Measurements from ENCODE around the gene SRMS.

Gene SRMS

GRCh38 chr20:63586797-63587196, 39.2 kb upstream of the SRMS start:
- no peak for DNase-seq
- TF ChIP-seq GATA1 (IDR thresholded peaks at IDR 0.05; ENCODE audit: low read depth, low read length) (no peak), POLR2A (IDR thresholded peaks at IDR 0.05; ENCODE audit: low read length) (no peak)

GRCh38 chr20:63585616-63586565, 38.3 kb upstream of the SRMS start:
- DNase-seq: no peak
- TF ChIP-seq POLR2A (IDR thresholded peaks at IDR 0.05; ENCODE audit: low read length) (no peak), GATA1 (IDR thresholded peaks at IDR 0.05; ENCODE audit: low read depth, low read length) (no peak)

- no peak for DNase-seq
- TF ChIP-seq GATA1 (IDR thresholded peaks at IDR 0.05; ENCODE audit: low read depth, low read length) (no peak), POLR2A (IDR thresholded peaks at IDR 0.05; ENCODE audit: low read length) (no peak)
These were observed 35.0 kb upstream of the SRMS start for GRCh38 chr20:63582382-63583063.

GRCh38 chr20:63580796-63581461, 33.4 kb upstream of the SRMS start:
- TF ChIP-seq POLR2A (IDR thresholded peaks at IDR 0.05; ENCODE audit: low read length) (no peak), GATA1 (IDR thresholded peaks at IDR 0.05; ENCODE audit: low read depth, low read length) (no peak)
- DNase-seq: peak in 1 of 2 experiments; percentile 39

- TF ChIP-seq POLR2A (IDR thresholded peaks at IDR 0.05; ENCODE audit: low read length): no peak
- no peak for TF ChIP-seq GATA1 (IDR thresholded peaks at IDR 0.05; ENCODE audit: low read depth, low read length)
- DNase-seq: no peak
These were observed 31.6 kb upstream of the SRMS start for GRCh38 chr20:63579017-63579694.

- no peak for TF ChIP-seq POLR2A (IDR thresholded peaks at IDR 0.05; ENCODE audit: low read length)
- no peak for TF ChIP-seq GATA1 (IDR thresholded peaks at IDR 0.05; ENCODE audit: low read depth, low read length)
- DNase-seq: no peak
These were observed 30.9 kb upstream of the SRMS start for GRCh38 chr20:63578224-63579016.

- TF ChIP-seq GATA1 (IDR thresholded peaks at IDR 0.05; ENCODE audit: low read depth, low read length): no peak
- no peak for TF ChIP-seq POLR2A (IDR thresholded peaks at IDR 0.05; ENCODE audit: low read length)
- DNase-seq: no peak
These were observed 29.9 kb upstream of the SRMS start for GRCh38 chr20:63577317-63577894.

- TF ChIP-seq POLR2A (IDR thresholded peaks at IDR 0.05; ENCODE audit: low read length) (no peak), GATA1 (IDR thresholded peaks at IDR 0.05; ENCODE audit: low read depth, low read length) (no peak)
- DNase-seq: no peak
These were observed 28.8 kb upstream of the SRMS start for GRCh38 chr20:63576311-63576710.

GRCh38 chr20:63574829-63575743, 27.5 kb upstream of the SRMS start:
- no peak for DNase-seq
- TF ChIP-seq POLR2A (IDR thresholded peaks at IDR 0.05; ENCODE audit: low read length) (no peak), GATA1 (IDR thresholded peaks at IDR 0.05; ENCODE audit: low read depth, low read length) (no peak)

- peak; percentile 62 to 81 for DNase-seq
- no peak for TF ChIP-seq POLR2A (IDR thresholded peaks at IDR 0.05; ENCODE audit: low read length)
- TF ChIP-seq GATA1 (IDR thresholded peaks at IDR 0.05; ENCODE audit: low read depth, low read length): no peak
These were observed 26.7 kb upstream of the SRMS start, which contains the start of gene HELZ2 for GRCh38 chr20:63574156-63574828. Gene HELZ2 (minus strand): TSS chr20:63574239. CDS start chr20:63572385, 1,854 bp downstream.

GRCh38 chr20:63573647-63574131, 26.1 kb upstream of the SRMS start:
- peak in 1 of 2 experiments; percentile 50 for DNase-seq

More at GRCh38 chr20:63573647-63574131, 26.1 kb upstream of the SRMS start:
- TF ChIP-seq GATA1 (IDR thresholded peaks at IDR 0.05; ENCODE audit: low read depth, low read length) (no peak), POLR2A (IDR thresholded peaks at IDR 0.05; ENCODE audit: low read length) (no peak)

All from erythroblast (primary cell).